ENCODE measurements around the gene TAP2. TPM values are rescaled to one million over a fixed set of nuclear protein-coding genes. Genes with fewer than 3 reads are reported as not detected.
A peak's percentile ranks its signal among the peaks of the same experiment; 100 is the strongest.

Gene TAP2
- total RNA-seq, 1 experiment from 2014 or later, result 59.9 TPM

GRCh38 chr6:32854376-32855178 lies 16.0 kb upstream of the TAP2 start (continued):
- TF ChIP-seq SRF (IDR thresholded peaks at IDR 0.05; ENCODE audit: low read depth) (no peak), MAX (IDR thresholded peaks at IDR 0.05) (no peak), TCF7L2 (IDR thresholded peaks at IDR 0.05; ENCODE audit: borderline replicate concordance, extremely low read depth, insufficient read depth, insufficient read length) (no peak), RAD21 (IDR thresholded peaks at IDR 0.05; ENCODE audit: low read depth) (no peak), EGR1 (IDR thresholded peaks at IDR 0.05; ENCODE audit: low read depth) (no peak), EZH2phosphoT487 (IDR thresholded peaks at IDR 0.05; ENCODE audit: borderline replicate concordance) (no peak)

- peak; percentile 93 for ATAC-seq
- H3K9me2 ChIP-seq (ENCODE audit: insufficient read depth), result no peaks in the 10 kb centered on the region
- peaks cover 8 to 17% of the 10 kb centered on the region in 2 experiments; a peak in 3 of 4 replicates for H3K4me1 ChIP-seq (ENCODE audit: control insufficient read depth in 1 of 2, insufficient read depth in 2 of 2, low read length in 2 of 2)
- peak within 1 kb of the TSS; percentile 84 for H3K27ac ChIP-seq (ENCODE audit: low read depth, low read length)
- no peaks in the 10 kb centered on the region for H3K27me3 ChIP-seq (ENCODE audit: insufficient read depth, low read length)
- peak; percentile 88 for DNase-seq (ENCODE audit: low read depth, low spot score)
- no peaks in the 10 kb centered on the region for H3K79me2 ChIP-seq (ENCODE audit: insufficient read depth, low read length)
- peak within 1 kb of the TSS; percentile 93 for H3K9ac ChIP-seq (ENCODE audit: low read length)
- intact Hi-C loops (cut with micrococcal nuclease), result loop anchor here (1.0 kb wide), 1 partner anchor 15 kb away; the partner anchor contains the start of gene TAP2
- CTCF ChIA-PET, result interaction anchor here (0.7 to 5.9 kb wide), 11 partner anchors 9 to 137 kb away, joined by 3 to 80 read pairs (median 5); partner anchors contain the start of genes HLA-DMA and TAP2
- no TSS peak for BruUV-seq (replicated peaks)
- H3K4me3 ChIP-seq (replicated peaks in 1 of 2; ENCODE audit: low read depth in 1 of 2, low read length in 2 of 2), result peak within 1 kb of the TSS; percentile 88 to 95
- H3K9me3 ChIP-seq (ENCODE audit: control insufficient read depth in 1 of 2, insufficient read depth in 1 of 2, low read depth in 1 of 2, low read length in 2 of 2), result no peaks in the 10 kb centered on the region
- H3K36me3 ChIP-seq (ENCODE audit: control insufficient read depth in 1 of 2, insufficient read depth in 2 of 2, low read length in 2 of 2), result no peaks in the 10 kb centered on the region; a peak in 1 of 4 replicates
- no peaks in the 10 kb centered on the region for H4K20me1 ChIP-seq (ENCODE audit: insufficient read depth)
- POLR2A ChIA-PET, result interaction anchor here (1.2 to 3.5 kb wide), 3 partner anchors 9 to 118 kb away, joined by 12 to 25 read pairs (median 19); partner anchors contain the start of genes PSMB8 and TAP2
- H2AFZ ChIP-seq (ENCODE audit: low read depth, low read length, poor library complexity, severe bottlenecking), result peak within 1 kb of the TSS; percentile 91
- H3K4me2 ChIP-seq (ENCODE audit: low read length), result peak within 1 kb of the TSS; percentile 99
- RAD21 ChIA-PET (ENCODE audit: low non-redundant PET in 1 of 2, low total read pairs in 2 of 2, uncharacterized antibody in 2 of 2, unreplicated experiment in 2 of 2), result interaction anchor here (0.8 to 1.5 kb wide), 3 partner anchors 14 to 15 kb away, joined by 3 to 16 read pairs (median 3); partner anchors contain the start of gene TAP2 (in 2 of the 2)
- TF ChIP-seq, protein P1, sequence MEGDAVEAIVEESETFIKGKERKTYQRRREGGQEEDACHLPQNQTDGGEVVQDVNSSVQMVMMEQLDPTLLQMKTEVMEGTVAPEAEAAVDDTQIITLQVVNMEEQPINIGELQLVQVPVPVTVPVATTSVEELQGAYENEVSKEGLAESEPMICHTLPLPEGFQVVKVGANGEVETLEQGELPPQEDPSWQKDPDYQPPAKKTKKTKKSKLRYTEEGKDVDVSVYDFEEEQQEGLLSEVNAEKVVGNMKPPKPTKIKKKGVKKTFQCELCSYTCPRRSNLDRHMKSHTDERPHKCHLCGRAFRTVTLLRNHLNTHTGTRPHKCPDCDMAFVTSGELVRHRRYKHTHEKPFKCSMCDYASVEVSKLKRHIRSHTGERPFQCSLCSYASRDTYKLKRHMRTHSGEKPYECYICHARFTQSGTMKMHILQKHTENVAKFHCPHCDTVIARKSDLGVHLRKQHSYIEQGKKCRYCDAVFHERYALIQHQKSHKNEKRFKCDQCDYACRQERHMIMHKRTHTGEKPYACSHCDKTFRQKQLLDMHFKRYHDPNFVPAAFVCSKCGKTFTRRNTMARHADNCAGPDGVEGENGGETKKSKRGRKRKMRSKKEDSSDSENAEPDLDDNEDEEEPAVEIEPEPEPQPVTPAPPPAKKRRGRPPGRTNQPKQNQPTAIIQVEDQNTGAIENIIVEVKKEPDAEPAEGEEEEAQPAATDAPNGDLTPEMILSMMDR (IDR thresholded peaks at IDR 0.05 in 2 of 3, conservative IDR thresholded peaks at IDR 0.05 in 1 of 3; ENCODE audit: borderline replicate concordance in 1 of 3, insufficient read depth in 1 of 3, low read depth in 2 of 3, low read length in 2 of 3), result peak; percentile 64 to 93 (median 81)
- TF ChIP-seq POLR2A (IDR thresholded peaks at IDR 0.05; ENCODE audit: borderline replicate concordance, extremely low read depth, insufficient read depth, insufficient read length), result peak; percentile 42
- peak; percentile 75 for TF ChIP-seq ZFX (IDR thresholded peaks at IDR 0.05)
- TF ChIP-seq, protein P2, sequence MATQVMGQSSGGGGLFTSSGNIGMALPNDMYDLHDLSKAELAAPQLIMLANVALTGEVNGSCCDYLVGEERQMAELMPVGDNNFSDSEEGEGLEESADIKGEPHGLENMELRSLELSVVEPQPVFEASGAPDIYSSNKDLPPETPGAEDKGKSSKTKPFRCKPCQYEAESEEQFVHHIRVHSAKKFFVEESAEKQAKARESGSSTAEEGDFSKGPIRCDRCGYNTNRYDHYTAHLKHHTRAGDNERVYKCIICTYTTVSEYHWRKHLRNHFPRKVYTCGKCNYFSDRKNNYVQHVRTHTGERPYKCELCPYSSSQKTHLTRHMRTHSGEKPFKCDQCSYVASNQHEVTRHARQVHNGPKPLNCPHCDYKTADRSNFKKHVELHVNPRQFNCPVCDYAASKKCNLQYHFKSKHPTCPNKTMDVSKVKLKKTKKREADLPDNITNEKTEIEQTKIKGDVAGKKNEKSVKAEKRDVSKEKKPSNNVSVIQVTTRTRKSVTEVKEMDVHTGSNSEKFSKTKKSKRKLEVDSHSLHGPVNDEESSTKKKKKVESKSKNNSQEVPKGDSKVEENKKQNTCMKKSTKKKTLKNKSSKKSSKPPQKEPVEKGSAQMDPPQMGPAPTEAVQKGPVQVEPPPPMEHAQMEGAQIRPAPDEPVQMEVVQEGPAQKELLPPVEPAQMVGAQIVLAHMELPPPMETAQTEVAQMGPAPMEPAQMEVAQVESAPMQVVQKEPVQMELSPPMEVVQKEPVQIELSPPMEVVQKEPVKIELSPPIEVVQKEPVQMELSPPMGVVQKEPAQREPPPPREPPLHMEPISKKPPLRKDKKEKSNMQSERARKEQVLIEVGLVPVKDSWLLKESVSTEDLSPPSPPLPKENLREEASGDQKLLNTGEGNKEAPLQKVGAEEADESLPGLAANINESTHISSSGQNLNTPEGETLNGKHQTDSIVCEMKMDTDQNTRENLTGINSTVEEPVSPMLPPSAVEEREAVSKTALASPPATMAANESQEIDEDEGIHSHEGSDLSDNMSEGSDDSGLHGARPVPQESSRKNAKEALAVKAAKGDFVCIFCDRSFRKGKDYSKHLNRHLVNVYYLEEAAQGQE (IDR thresholded peaks at IDR 0.05; ENCODE audit: low read depth), result no peak; the same call in 1 of the 2 replicates
- peak; percentile 84; the same call in 1 of the 2 replicates for TF ChIP-seq SIN3A (IDR thresholded peaks at IDR 0.05; ENCODE audit: low read depth)
- peak; percentile 76 for TF ChIP-seq CBX3 (IDR thresholded peaks at IDR 0.05; ENCODE audit: low read depth)
- TF ChIP-seq TCF7L2 (IDR thresholded peaks at IDR 0.05; ENCODE audit: borderline replicate concordance, extremely low read depth, insufficient read depth, insufficient read length), result peak; percentile 48
- peak; percentile 44 for TF ChIP-seq SP1 (IDR thresholded peaks at IDR 0.05; ENCODE audit: low read depth)
- no peak for TF ChIP-seq ELF1 (IDR thresholded peaks at IDR 0.05; ENCODE audit: borderline replicate concordance, low read depth)
- no peak for TF ChIP-seq ZNF274 (IDR thresholded peaks at IDR 0.05; ENCODE audit: low read depth, low read length)
- peak; percentile 76 for TF ChIP-seq RAD21 (IDR thresholded peaks at IDR 0.05; ENCODE audit: low read depth)
- TF ChIP-seq FOSL1 (IDR thresholded peaks at IDR 0.05; ENCODE audit: low read depth), result no peak
- peak; percentile 67 for TF ChIP-seq MAX (IDR thresholded peaks at IDR 0.05)
Measured at GRCh38 chr6:32853541-32854375, 15.2 kb upstream of the TAP2 start, which contains the start of the genes PSMB9 and TAP1. TSS of gene PSMB9 (plus strand) at chr6:32854192. CDS start at chr6:32854230, 38 bp downstream. TSS of gene TAP1 (minus strand) at chr6:32853704. CDS start at chr6:32853636, 68 bp downstream.

All from HCT116 (cell line).